ENCODE measurements around the gene DSPP. TPM values are rescaled to one million over a fixed set of nuclear protein-coding genes. Genes with fewer than 3 reads are reported as not detected.

Gene DSPP
- total RNA-seq, result not detected

- in situ Hi-C loops (cut with MboI; ENCODE audit: low pct_ligation_motif_present in 1 of 4, low pct_unique_long_range_greater_than_20kb in 1 of 4, low sequenced_read_pairs in 3 of 4), result no loop called here
- intact Hi-C loops (cut with DNase I; ENCODE audit: low total_unique reads), result no loop called here
- WGBS, 2 donors (ENCODE audit: low coverage in 1 of 2), result 61 to 73% methylated on average over 4 of the region's 4 CpGs
- Histone ChIP-seq H3K9me3 (no peaks in the 10 kb centered on the region), H3K36me3 (no peaks in the 10 kb centered on the region), H3K4me3 (no peak within 1 kb of the TSS), H3K27me3 (no peaks in the 10 kb centered on the region), H3K4me1 (no peaks in the 10 kb centered on the region), H3K27ac (no peak within 1 kb of the TSS)
- DNase-seq, result no peak
- no peak for TF ChIP-seq EP300 (IDR thresholded peaks at IDR 0.05; ENCODE audit: low read depth)
- TF ChIP-seq, protein P1, sequence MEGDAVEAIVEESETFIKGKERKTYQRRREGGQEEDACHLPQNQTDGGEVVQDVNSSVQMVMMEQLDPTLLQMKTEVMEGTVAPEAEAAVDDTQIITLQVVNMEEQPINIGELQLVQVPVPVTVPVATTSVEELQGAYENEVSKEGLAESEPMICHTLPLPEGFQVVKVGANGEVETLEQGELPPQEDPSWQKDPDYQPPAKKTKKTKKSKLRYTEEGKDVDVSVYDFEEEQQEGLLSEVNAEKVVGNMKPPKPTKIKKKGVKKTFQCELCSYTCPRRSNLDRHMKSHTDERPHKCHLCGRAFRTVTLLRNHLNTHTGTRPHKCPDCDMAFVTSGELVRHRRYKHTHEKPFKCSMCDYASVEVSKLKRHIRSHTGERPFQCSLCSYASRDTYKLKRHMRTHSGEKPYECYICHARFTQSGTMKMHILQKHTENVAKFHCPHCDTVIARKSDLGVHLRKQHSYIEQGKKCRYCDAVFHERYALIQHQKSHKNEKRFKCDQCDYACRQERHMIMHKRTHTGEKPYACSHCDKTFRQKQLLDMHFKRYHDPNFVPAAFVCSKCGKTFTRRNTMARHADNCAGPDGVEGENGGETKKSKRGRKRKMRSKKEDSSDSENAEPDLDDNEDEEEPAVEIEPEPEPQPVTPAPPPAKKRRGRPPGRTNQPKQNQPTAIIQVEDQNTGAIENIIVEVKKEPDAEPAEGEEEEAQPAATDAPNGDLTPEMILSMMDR (IDR thresholded peaks at IDR 0.05), result no peak
Measured at GRCh38 chr4:87608229-87608628, at the start of gene DSPP. TSS of gene DSPP (plus strand) at chr4:87608529. CDS start at chr4:87610909, 2,380 bp downstream.

GRCh38 chr4:87559090-87559837 lies 49.1 kb upstream of the DSPP start:
- intact Hi-C loops (cut with DNase I; ENCODE audit: low total_unique reads), result no loop called here
- Histone ChIP-seq H3K4me1 (no peaks in the 10 kb centered on the region), H3K36me3 (no peaks in the 10 kb centered on the region), H3K4me3 (no peak overlapping the region), H3K27ac (no peak overlapping the region), H3K9me3 (no peaks in the 10 kb centered on the region), H3K27me3 (no peaks in the 10 kb centered on the region)
- in situ Hi-C loops (cut with MboI; ENCODE audit: low pct_ligation_motif_present in 1 of 4, low pct_unique_long_range_greater_than_20kb in 1 of 4, low sequenced_read_pairs in 3 of 4), result loop anchor here in 1 of 4 donors (25.0 kb wide), 1 partner anchor 278 kb away; the partner anchor contains the start of gene MEPE
- no peak for TF ChIP-seq POLR2AphosphoS5 (IDR thresholded peaks at IDR 0.05)
- TF ChIP-seq, protein P1 (IDR thresholded peaks at IDR 0.05), result no peak
- no peak for TF ChIP-seq POLR2A (IDR thresholded peaks at IDR 0.05)
- TF ChIP-seq EP300 (IDR thresholded peaks at IDR 0.05; ENCODE audit: low read depth), result no peak
- DNase-seq, result peak; percentile 17
- 30 to 35% methylated on average over 5 to 8 of the region's 8 CpGs for WGBS, 2 donors (ENCODE audit: low coverage in 1 of 2)

GRCh38 chr4:87560802-87561201 lies 47.5 kb upstream of the DSPP start:
- in situ Hi-C loops (cut with MboI; ENCODE audit: low pct_ligation_motif_present in 1 of 4, low pct_unique_long_range_greater_than_20kb in 1 of 4, low sequenced_read_pairs in 3 of 4) (loop anchor here in 1 of 4 donors (25.0 kb wide), 1 partner anchor 276 kb away; the partner anchor contains the start of gene MEPE), intact Hi-C loops (cut with DNase I; ENCODE audit: low total_unique reads) (no loop called here)
- 100% methylated on average over 2 of the region's 2 CpGs for WGBS, 2 donors (ENCODE audit: low coverage in 1 of 2)
- DNase-seq, result no peak
- no peaks in the 10 kb centered on the region for H3K27me3 ChIP-seq
- H3K4me3 ChIP-seq, result no peak overlapping the region
- no peak overlapping the region for H3K27ac ChIP-seq
- H3K9me3 ChIP-seq, result no peaks in the 10 kb centered on the region
- H3K36me3 ChIP-seq, result no peaks in the 10 kb centered on the region
- no peak for TF ChIP-seq POLR2A (IDR thresholded peaks at IDR 0.05)
- TF ChIP-seq, protein P1 (IDR thresholded peaks at IDR 0.05), result no peak
- no peak for TF ChIP-seq POLR2AphosphoS5 (IDR thresholded peaks at IDR 0.05)
- TF ChIP-seq EP300 (IDR thresholded peaks at IDR 0.05; ENCODE audit: low read depth), result no peak
- no peaks in the 10 kb centered on the region for H3K4me1 ChIP-seq

- no peaks in the 10 kb centered on the region for H3K27me3 ChIP-seq
- no peak for DNase-seq
- no peaks in the 10 kb centered on the region for H3K36me3 ChIP-seq
- TF ChIP-seq POLR2A (IDR thresholded peaks at IDR 0.05) (no peak), EP300 (IDR thresholded peaks at IDR 0.05; ENCODE audit: low read depth) (no peak), POLR2AphosphoS5 (IDR thresholded peaks at IDR 0.05) (no peak)
- TF ChIP-seq, protein P1 (IDR thresholded peaks at IDR 0.05), result no peak
- H3K4me3 ChIP-seq, result no peak overlapping the region
- no peaks in the 10 kb centered on the region for H3K4me1 ChIP-seq
- in situ Hi-C loops (cut with MboI; ENCODE audit: low pct_ligation_motif_present in 1 of 4, low pct_unique_long_range_greater_than_20kb in 1 of 4, low sequenced_read_pairs in 3 of 4), result loop anchor here in 1 of 4 donors (25.0 kb wide), 1 partner anchor 272 kb away; the partner anchor contains the start of gene MEPE
- no peak overlapping the region for H3K27ac ChIP-seq
- WGBS, 2 donors (ENCODE audit: low coverage in 1 of 2), result 71 to 84% methylated on average over 4 of the region's 4 CpGs
- no peaks in the 10 kb centered on the region for H3K9me3 ChIP-seq
- intact Hi-C loops (cut with DNase I; ENCODE audit: low total_unique reads), result no loop called here
Measured at GRCh38 chr4:87565746-87566145, 42.6 kb upstream of the DSPP start.

Data from transverse colon (tissue), 4 donors.